ENCODE data around the gene DYNC1H1.

The DYNC1H1 gene

GRCh38 chr14:101960225-101960624 is 4.1 kb upstream of the DYNC1H1 start:
- H3K27ac ChIP-seq: no peak overlapping the region
- TF ChIP-seq ZFX (IDR thresholded peaks at IDR 0.05; ENCODE audit: borderline replicate concordance): no peak
- TF ChIP-seq CTCF (IDR thresholded peaks at IDR 0.05): peak; percentile 80

- H3K27ac ChIP-seq: no peak overlapping the region
- TF ChIP-seq CTCF (IDR thresholded peaks at IDR 0.05) (peak; percentile 84), ZFX (IDR thresholded peaks at IDR 0.05; ENCODE audit: borderline replicate concordance) (no peak)
These were observed 3.2 kb upstream of the DYNC1H1 start for GRCh38 chr14:101961011-101961721.

GRCh38 chr14:101961746-101962502 is 2.4 kb upstream of the DYNC1H1 start:
- TF ChIP-seq CTCF (IDR thresholded peaks at IDR 0.05): no peak
- no peak for TF ChIP-seq ZFX (IDR thresholded peaks at IDR 0.05; ENCODE audit: borderline replicate concordance)
- no peak overlapping the region for H3K27ac ChIP-seq

GRCh38 chr14:101962503-101962874 is 1.9 kb upstream of the DYNC1H1 start:
- TF ChIP-seq CTCF (IDR thresholded peaks at IDR 0.05): no peak
- TF ChIP-seq ZFX (IDR thresholded peaks at IDR 0.05; ENCODE audit: borderline replicate concordance): no peak
- no peak overlapping the region for H3K27ac ChIP-seq

- no peak for TF ChIP-seq CTCF (IDR thresholded peaks at IDR 0.05)
- no peak for TF ChIP-seq ZFX (IDR thresholded peaks at IDR 0.05; ENCODE audit: borderline replicate concordance)
These were observed 1.3 kb upstream of the DYNC1H1 start for GRCh38 chr14:101963052-101963451.

GRCh38 chr14:101963656-101964296 is 597 bp upstream of the DYNC1H1 start:
- H3K27ac ChIP-seq: 0 out of 2 replicates have a peak overlapping the region, but pooled peaks have one; percentile 84
- TF ChIP-seq CTCF (IDR thresholded peaks at IDR 0.05): no peak
- TF ChIP-seq ZFX (IDR thresholded peaks at IDR 0.05; ENCODE audit: borderline replicate concordance): no peak

More at GRCh38 chr14:101963052-101963451, 1.3 kb upstream of the DYNC1H1 start:
- H3K27ac ChIP-seq: no peak overlapping the region

Measured in 22Rv1 (cell line).